ENCODE results near the gene VPS51.
"Not testable (repeated sequence)": the region's sequence is repeated elsewhere in the genome, so short reads cannot be mapped to it uniquely, and the experiment has no call there.

Gene VPS51

DNA sequence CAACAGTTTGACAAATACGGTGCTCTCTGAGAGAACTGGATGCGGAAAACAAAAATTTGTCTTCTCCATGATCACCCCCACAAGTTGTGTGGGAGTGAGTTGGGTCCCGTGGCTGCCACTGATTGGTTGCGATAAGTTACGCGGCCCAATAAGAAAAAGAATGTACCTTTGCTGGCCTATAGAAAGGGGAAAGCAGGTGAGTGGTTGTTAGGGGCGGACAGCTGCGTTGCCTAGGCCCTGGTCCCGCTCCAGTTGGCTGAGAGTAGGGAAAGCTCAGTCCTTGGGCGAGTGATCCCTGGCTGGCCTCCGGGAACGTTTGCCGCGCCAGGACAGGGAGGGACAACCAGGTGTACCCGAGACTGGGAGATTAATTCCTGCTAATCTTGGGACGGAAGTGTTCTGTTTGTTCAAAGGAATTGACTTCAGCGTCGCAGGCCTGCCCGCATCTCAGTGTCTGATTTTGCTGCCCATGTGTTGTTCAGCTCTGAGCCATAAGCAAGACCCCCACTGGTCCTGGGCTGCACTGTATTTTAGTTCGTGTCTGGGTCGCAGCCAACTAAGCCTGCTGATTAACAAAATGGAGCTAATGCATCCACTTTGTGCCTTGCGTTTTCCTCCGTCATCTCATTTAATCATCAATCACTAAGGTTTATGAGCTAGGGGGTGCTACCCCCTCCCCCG is 39.1 kb downstream of the VPS51 start:
- DNase-seq (ENCODE audit: low spot score) = peak; percentile 96

DNA sequence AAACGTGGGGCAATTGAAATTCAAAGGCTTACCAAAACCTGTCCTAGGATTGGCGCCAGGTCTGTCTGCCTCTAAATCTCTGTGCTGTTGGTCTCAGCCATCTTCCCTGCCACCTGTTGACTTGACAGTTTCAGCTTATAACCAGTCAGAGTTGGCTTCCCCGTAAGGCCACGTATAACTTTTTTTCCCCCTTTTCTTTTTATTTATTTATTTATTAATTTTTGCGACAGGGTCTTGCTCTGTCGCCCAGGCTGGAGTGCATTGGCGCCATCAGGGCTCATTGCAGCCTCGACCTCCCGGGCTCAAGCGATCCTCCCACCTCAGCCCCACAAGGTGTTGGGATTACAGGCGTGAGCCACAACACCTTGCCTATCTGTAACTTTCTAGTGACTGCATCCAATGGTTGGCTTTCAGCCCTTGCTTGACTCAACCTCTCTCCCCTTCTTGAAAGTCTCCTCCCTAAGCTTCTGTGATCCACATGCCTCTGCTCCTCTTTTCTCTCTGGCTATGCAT is 39.7 kb downstream of the VPS51 start:
- DNase-seq (ENCODE audit: low spot score) = no peak

DNA sequence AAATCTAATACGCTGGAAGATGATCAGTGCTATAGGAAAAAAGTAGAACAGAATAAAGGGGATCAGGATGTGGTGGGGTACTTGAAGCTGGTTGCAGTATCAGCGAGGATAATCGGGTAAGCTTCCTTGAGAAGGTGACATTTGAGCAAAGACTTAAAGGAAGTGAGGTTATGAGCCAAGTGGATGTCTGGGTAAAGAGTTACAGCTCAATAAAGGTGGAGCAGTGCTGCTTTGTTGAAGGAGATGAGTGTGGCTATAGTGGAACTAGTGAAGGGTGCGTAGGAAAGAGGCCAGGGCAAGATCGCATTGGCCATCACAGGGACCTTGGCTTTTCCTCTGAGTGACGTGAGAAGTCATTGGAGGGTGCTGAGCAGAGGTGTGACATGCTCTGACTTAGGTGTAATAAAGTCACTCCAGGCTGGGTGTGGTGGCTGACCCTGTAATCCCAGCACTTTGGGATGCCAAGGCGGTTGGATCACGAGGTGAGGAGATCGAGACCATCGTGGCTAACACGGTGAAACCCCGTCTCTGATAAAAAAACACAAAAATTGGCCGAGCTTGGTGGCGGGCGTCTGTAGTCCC is 40.6 kb downstream of the VPS51 start:
- DNase-seq (ENCODE audit: low spot score) = no peak

GRCh38 chr11:65141896-65142494 is 46.0 kb downstream of the VPS51 start:
- no peak for DNase-seq (ENCODE audit: low spot score)

- DNase-seq (ENCODE audit: low spot score) = no peak
Observed at GRCh38 chr11:65147352-65148075, 51.5 kb downstream of the VPS51 start.

DNA sequence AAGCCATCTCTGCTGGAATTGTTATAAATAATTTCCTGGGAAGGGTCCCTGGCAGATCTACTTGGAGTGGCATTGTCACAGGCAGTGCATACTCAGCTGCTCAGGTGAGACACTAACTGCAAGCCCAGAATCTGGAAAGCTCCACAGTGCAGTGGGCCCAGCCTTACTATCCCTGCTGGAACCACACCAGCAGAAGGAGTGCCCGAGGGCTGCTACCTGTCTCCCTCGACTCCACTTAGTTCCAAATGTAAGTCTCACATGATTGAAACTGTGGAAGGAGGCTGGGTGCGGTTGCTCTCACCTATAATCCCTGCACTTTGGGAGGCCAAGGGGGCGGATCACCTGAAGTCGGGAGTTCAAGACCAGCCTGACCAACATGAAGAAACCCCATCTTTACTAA is 52.6 kb downstream of the VPS51 start:
- DNase-seq (ENCODE audit: low spot score) = no peak

- DNase-seq (ENCODE audit: low spot score) = not testable (repeated sequence)
Observed at GRCh38 chr11:65150131-65150508, 54.1 kb downstream of the VPS51 start.

GRCh38 chr11:65150509-65151299 is 54.7 kb downstream of the VPS51 start:
- no peak for DNase-seq (ENCODE audit: low spot score)

DNA sequence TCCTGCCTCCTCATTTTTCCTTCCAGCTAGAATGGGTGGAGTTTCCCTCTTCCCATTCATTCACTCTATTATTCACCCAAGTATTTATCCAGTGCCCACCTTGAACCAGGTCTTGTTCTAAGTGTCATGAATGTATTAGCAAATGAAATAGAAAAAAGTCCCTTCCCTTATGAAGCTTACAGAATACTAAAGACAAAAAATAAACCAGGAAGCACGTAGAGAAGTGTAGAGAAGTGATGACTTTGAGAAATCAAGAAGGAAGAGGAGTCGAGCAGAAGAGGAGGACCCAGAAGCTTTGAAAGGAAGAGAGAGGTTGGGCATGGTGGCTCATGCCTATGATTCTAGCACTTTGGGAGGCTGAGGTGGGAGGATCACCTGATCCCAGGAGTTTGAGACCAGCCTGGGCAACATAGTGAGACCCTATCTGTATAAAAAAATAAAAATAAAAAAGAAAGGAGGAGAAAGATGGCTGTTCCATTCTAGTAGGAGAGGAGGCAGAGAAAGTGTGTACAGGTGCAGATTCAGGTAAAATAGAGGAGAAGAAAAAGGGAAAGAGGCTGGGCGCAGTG is 55.4 kb downstream of the VPS51 start:
- DNase-seq (ENCODE audit: low spot score) = no peak

DNA sequence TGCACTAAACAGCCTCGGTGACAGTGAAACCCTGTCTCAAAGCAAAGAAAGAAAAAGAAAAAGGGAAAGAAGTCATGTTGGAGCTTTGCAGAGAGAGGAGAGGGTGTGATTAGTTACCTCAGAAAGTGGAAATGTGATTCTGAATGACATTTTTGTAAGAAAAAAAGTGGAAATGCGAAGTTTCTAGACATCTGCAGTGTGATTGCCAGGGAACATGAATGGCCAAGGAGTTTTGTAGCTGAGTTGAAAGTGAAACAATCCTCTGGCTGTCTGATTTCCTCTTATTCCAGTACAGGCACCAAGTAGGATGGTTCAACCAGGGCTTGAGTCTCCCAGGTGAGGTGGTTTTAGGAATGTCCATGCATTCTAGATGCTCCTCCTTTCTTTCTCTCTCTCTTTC is 56.1 kb downstream of the VPS51 start:
- DNase-seq (ENCODE audit: low spot score) = no peak

DNA sequence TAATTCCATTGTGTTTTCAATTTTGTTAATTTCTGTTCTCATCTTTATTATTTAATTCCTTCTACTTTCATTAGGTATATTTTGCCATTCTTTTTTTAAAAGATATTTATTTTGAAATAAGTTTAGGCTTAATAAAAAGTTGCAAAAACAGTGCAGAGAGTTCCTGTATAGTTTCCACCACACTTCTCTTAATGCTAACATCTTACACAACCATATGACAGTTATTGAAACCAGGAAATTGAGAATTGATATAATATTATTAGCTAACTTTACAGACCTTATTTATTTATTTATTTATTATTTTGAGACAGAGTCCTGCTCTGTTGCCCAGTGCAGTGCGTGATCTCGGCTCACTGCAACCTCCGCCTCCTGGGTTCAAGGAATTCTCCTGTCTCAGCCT is 60.2 kb downstream of the VPS51 start:
- DNase-seq (ENCODE audit: low spot score) = no peak

- no peak for DNase-seq (ENCODE audit: low spot score)
Observed at GRCh38 chr11:65156926-65157325, 60.9 kb downstream of the VPS51 start.

DNA sequence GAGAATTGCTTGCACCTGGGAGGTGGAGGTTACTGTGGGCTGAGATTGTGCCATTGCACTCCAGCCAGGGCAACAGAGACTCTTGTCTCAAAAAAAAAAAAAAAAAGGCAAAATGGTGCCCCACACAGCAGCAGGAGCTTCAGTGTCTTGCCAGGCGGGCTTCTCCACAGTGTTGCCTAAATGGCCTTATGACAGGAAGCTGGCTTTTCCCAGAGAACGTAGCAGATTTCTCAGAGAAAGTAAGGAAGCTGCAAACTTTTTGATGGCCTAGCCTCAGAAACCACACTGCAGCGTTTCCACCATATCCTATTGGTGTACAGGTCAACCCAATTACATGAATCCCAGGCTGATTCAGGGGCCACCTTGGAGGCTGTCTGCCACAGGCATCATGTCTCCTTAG is 61.3 kb downstream of the VPS51 start:
- DNase-seq (ENCODE audit: low spot score) = no peak

- no peak for DNase-seq (ENCODE audit: low spot score)
Observed at GRCh38 chr11:65159012-65159411, 63.0 kb downstream of the VPS51 start.

DNA sequence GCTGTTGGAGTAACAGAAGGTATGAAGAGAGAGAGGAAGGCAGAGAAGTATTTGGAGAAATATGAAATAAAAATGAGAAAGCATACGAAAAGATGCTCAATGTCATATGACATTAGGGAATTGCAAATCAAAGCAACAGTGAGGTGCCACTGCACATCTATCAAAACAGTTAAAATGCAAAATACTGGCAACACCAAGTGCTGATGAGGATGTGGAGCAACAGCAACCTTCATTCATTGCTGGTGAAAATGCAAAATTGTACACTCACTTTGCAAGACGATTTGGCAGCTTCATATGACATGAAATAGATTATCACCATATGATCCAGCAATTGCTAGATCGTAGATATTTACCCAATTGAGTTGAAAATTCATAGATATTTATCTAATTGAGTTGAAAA is 64.6 kb downstream of the VPS51 start:
- DNase-seq (ENCODE audit: low spot score) = no peak

All from HuH-7.5 (cell line).